ENCODE results near the gene SEL1L2.

DNA sequence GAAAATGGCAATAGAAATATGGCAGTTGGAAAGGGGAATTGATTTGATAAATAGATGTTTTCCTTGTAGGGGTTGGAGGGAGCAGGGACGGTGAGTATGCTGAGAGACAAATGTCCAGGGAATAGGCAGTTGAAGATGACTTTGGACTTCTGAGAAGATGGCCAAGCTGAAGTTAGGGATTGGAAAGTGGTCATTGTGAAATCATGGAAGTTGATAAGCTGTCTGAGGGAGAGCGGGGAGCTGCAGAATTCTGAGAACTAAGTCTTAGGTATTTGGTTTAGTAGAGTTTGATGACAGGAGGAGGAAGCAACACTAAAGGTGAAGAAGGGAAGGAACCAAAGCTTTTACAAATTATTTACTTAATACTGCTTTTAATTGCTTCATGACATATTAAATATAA is 190.4 kb downstream of the SEL1L2 start:
- TF ChIP-seq, protein P1, sequence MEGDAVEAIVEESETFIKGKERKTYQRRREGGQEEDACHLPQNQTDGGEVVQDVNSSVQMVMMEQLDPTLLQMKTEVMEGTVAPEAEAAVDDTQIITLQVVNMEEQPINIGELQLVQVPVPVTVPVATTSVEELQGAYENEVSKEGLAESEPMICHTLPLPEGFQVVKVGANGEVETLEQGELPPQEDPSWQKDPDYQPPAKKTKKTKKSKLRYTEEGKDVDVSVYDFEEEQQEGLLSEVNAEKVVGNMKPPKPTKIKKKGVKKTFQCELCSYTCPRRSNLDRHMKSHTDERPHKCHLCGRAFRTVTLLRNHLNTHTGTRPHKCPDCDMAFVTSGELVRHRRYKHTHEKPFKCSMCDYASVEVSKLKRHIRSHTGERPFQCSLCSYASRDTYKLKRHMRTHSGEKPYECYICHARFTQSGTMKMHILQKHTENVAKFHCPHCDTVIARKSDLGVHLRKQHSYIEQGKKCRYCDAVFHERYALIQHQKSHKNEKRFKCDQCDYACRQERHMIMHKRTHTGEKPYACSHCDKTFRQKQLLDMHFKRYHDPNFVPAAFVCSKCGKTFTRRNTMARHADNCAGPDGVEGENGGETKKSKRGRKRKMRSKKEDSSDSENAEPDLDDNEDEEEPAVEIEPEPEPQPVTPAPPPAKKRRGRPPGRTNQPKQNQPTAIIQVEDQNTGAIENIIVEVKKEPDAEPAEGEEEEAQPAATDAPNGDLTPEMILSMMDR (IDR thresholded peaks at IDR 0.05): no peak
- no peak for TF ChIP-seq POLR2A (IDR thresholded peaks at IDR 0.05)
